Tibial nerve (tissue), 3 donors: Measurements from ENCODE around the gene TBC1D5.

Experiments used
- POLR2A ChIP-seq, 2 donors: fragments of 450-650 bp; IDR thresholded peaks; one replicate each; pipeline ENCODE4 v1.6.1; 2017; ENCODE audit warnings: antibody characterized with exemption in 2 of 2, mild to moderate bottlenecking in 2 of 2, moderate library complexity in 2 of 2
- TF ChIP-seq, protein P1 (sequence below), 5 experiments: fragments of 200-600 bp in 3 of 5; fragments of 450-650 bp in 2 of 5; sonication (generic) in 3 of 5; IDR thresholded peaks; one replicate each; pipeline ENCODE4 v1.5.1; 2016 to 2019; ENCODE audit warnings: antibody characterized with exemption in 5 of 5, mild to moderate bottlenecking in 3 of 5, moderate library complexity in 2 of 5

DNA sequence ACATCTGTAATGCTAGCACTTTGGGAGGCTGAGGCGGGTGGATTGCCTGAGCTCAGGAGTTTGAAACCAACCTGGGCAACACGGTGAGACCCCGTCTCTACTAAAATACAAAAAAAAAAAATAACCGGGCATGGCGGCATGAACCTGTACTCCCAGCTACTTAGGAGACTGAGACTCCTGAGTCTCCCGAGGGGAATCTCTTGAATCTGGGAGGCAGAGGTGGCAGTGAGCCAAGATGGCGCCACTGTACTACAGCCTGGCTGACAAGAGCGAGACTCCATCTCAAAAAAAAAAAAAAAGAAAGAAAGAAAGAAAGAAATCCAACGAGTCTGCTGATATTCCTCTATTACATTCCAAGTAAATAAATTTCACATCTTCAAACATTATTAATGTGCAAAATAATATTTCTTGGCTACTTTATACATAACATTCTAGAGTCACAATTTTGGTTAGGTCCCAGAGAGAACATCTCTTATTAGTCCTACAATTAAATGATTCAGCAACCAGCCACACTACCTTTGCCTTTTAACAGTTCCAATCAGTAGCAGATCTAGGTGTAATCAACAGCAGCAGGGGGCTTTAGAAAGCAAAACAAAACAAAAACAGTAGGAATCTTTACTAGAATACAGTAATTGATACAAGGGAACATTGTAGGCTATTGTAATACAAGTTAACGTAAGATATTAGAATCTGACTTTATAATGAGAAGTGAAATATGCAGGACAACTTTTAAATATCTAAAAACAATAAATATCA lies 195.8 kb downstream of the TBC1D5 start:
- TF ChIP-seq, protein P1, sequence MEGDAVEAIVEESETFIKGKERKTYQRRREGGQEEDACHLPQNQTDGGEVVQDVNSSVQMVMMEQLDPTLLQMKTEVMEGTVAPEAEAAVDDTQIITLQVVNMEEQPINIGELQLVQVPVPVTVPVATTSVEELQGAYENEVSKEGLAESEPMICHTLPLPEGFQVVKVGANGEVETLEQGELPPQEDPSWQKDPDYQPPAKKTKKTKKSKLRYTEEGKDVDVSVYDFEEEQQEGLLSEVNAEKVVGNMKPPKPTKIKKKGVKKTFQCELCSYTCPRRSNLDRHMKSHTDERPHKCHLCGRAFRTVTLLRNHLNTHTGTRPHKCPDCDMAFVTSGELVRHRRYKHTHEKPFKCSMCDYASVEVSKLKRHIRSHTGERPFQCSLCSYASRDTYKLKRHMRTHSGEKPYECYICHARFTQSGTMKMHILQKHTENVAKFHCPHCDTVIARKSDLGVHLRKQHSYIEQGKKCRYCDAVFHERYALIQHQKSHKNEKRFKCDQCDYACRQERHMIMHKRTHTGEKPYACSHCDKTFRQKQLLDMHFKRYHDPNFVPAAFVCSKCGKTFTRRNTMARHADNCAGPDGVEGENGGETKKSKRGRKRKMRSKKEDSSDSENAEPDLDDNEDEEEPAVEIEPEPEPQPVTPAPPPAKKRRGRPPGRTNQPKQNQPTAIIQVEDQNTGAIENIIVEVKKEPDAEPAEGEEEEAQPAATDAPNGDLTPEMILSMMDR (IDR thresholded peaks at IDR 0.05) = no peak
- TF ChIP-seq POLR2A (IDR thresholded peaks at IDR 0.05) = no peak
